ENCODE data around the gene HPSE2. TPM values are rescaled to one million over a fixed set of nuclear protein-coding genes. Genes with fewer than 3 reads are reported as not detected.

The HPSE2 gene
- total RNA-seq, 1 experiment from 2014 or later = not detected

GRCh38 chr10:98429320-98430072, 806.2 kb downstream of the HPSE2 start:
- in situ Hi-C loops (cut with HindIII; ENCODE audit: low pct_unique_long_range_greater_than_20kb, low sequenced_read_pairs) = no loop called here
- no peak for DNase-seq (ENCODE audit: low read depth)

GRCh38 chr10:98427011-98427515, 808.6 kb downstream of the HPSE2 start:
- in situ Hi-C loops (cut with HindIII; ENCODE audit: low pct_unique_long_range_greater_than_20kb, low sequenced_read_pairs) = no loop called here
- DNase-seq (ENCODE audit: low read depth) = no peak

GRCh38 chr10:98425511-98426352, 809.9 kb downstream of the HPSE2 start:
- in situ Hi-C loops (cut with HindIII; ENCODE audit: low pct_unique_long_range_greater_than_20kb, low sequenced_read_pairs) = no loop called here
- peak; percentile 25 for DNase-seq (ENCODE audit: low read depth)

GRCh38 chr10:98424295-98425254, 811.1 kb downstream of the HPSE2 start:
- no peak for DNase-seq (ENCODE audit: low read depth)
- in situ Hi-C loops (cut with HindIII; ENCODE audit: low pct_unique_long_range_greater_than_20kb, low sequenced_read_pairs) = no loop called here

- in situ Hi-C loops (cut with HindIII; ENCODE audit: low pct_unique_long_range_greater_than_20kb, low sequenced_read_pairs) = no loop called here
- DNase-seq (ENCODE audit: low read depth) = no peak
Observed at GRCh38 chr10:98423691-98424120, 811.9 kb downstream of the HPSE2 start.

GRCh38 chr10:98422182-98422581, 813.5 kb downstream of the HPSE2 start:
- in situ Hi-C loops (cut with HindIII; ENCODE audit: low pct_unique_long_range_greater_than_20kb, low sequenced_read_pairs) = no loop called here
- DNase-seq (ENCODE audit: low read depth) = no peak

GRCh38 chr10:98420786-98421185, 814.9 kb downstream of the HPSE2 start:
- DNase-seq (ENCODE audit: low read depth) = no peak
- in situ Hi-C loops (cut with HindIII; ENCODE audit: low pct_unique_long_range_greater_than_20kb, low sequenced_read_pairs) = no loop called here

GRCh38 chr10:98419469-98420261, 816.0 kb downstream of the HPSE2 start:
- DNase-seq (ENCODE audit: low read depth) = no peak
- in situ Hi-C loops (cut with HindIII; ENCODE audit: low pct_unique_long_range_greater_than_20kb, low sequenced_read_pairs) = no loop called here

GRCh38 chr10:98418665-98419468, 816.8 kb downstream of the HPSE2 start:
- in situ Hi-C loops (cut with HindIII; ENCODE audit: low pct_unique_long_range_greater_than_20kb, low sequenced_read_pairs) = no loop called here
- DNase-seq (ENCODE audit: low read depth) = no peak

GRCh38 chr10:98417973-98418664, 817.5 kb downstream of the HPSE2 start:
- no peak for DNase-seq (ENCODE audit: low read depth)
- in situ Hi-C loops (cut with HindIII; ENCODE audit: low pct_unique_long_range_greater_than_20kb, low sequenced_read_pairs) = no loop called here

GRCh38 chr10:98417481-98417959, 818.1 kb downstream of the HPSE2 start:
- in situ Hi-C loops (cut with HindIII; ENCODE audit: low pct_unique_long_range_greater_than_20kb, low sequenced_read_pairs) = no loop called here

GRCh38 chr10:98416606-98417388, 818.9 kb downstream of the HPSE2 start:
- DNase-seq (ENCODE audit: low read depth) = no peak
- in situ Hi-C loops (cut with HindIII; ENCODE audit: low pct_unique_long_range_greater_than_20kb, low sequenced_read_pairs) = no loop called here

More at GRCh38 chr10:98417481-98417959, 818.1 kb downstream of the HPSE2 start:
- no peak for DNase-seq (ENCODE audit: low read depth)

GRCh38 chr10:98415731-98416119, 819.9 kb downstream of the HPSE2 start:
- in situ Hi-C loops (cut with HindIII; ENCODE audit: low pct_unique_long_range_greater_than_20kb, low sequenced_read_pairs) = no loop called here
- no peak for DNase-seq (ENCODE audit: low read depth)

- in situ Hi-C loops (cut with HindIII; ENCODE audit: low pct_unique_long_range_greater_than_20kb, low sequenced_read_pairs) = no loop called here
- DNase-seq (ENCODE audit: low read depth) = peak; percentile 94
Observed at GRCh38 chr10:98414932-98415730, 820.5 kb downstream of the HPSE2 start, which contains the start of gene PYROXD2. PYROXD2 (minus strand) TSS chr10:98415182; CDS start chr10:98415135, 47 bp downstream.

GRCh38 chr10:98414578-98414931, 821.1 kb downstream of the HPSE2 start:
- in situ Hi-C loops (cut with HindIII; ENCODE audit: low pct_unique_long_range_greater_than_20kb, low sequenced_read_pairs) = no loop called here
- no peak for DNase-seq (ENCODE audit: low read depth)
